Thyroid gland (tissue), 4 donors: Measurements from ENCODE around the gene ISG15. TPM values are rescaled to one million over a fixed set of nuclear protein-coding genes. Genes with fewer than 3 reads are reported as not detected.
"Not testable (repeated sequence)": the region's sequence is repeated elsewhere in the genome, so short reads cannot be mapped to it uniquely, and the experiment has no call there.

Experiments
- DNase-seq, 2 donors: peaks; one replicate each; pipeline ENCODE4 v3.0.0-alpha.2; 2019
- H3K27ac ChIP-seq, 3 donors: fragments of 200-600 bp; sonication (generic); 1 replicate in 2 of 3; 2 replicates in 1 of 3; pipeline ENCODE4 v1.5.1; 2016 to 2019; ENCODE audit warnings: mild to moderate bottlenecking in 1 of 3, moderate library complexity in 1 of 3
- H3K27me3 ChIP-seq: fragments of 200-600 bp; sonication (generic); one replicate; pipeline ENCODE4 v1.5.1; 2019
- H3K36me3 ChIP-seq, 2 donors: fragments of 200-600 bp; sonication (generic); one replicate each; pipeline ENCODE4 v1.5.1; 2016 to 2019
- H3K4me1 ChIP-seq, 2 donors: fragments of 200-600 bp; sonication (generic); one replicate each; pipeline ENCODE4 v1.5.1; 2017 to 2019
- H3K4me3 ChIP-seq, 3 donors: fragments of 200-600 bp; sonication (generic); replicated peaks in 1 of 3; 1 replicate in 2 of 3; 2 replicates in 1 of 3; pipeline ENCODE4 v1.5.1; 2016; ENCODE audit warnings: mild to moderate bottlenecking in 1 of 3
- H3K9me3 ChIP-seq: fragments of 200-600 bp; sonication (generic); one replicate; pipeline ENCODE4 v1.5.1; 2017
- POLR2A ChIP-seq, 2 donors: fragments of 450-650 bp; IDR thresholded peaks; one replicate each; pipeline ENCODE4 v1.6.1; 2017; ENCODE audit warnings: antibody characterized with exemption in 2 of 2, mild to moderate bottlenecking in 2 of 2, moderate library complexity in 1 of 2
- WGBS, 2 donors: methylation state at CpG; one replicate each; pipeline ENCODE4 v1.1.5; 2017; 5-methylcytosine and 5-hydroxymethylcytosine counted together
- intact Hi-C: fragments of 100-400 bp; cut with DNase I; formaldehyde crosslinking; loops from one replicate; pipeline ENCODE4 v1.15.1; 2023
- total RNA-seq, 4 donors: library from RNA; depleted of rRNA; stranded (reverse); fragments of >200 nt; gene quantifications; one replicate each; pipeline ENCODE4 v1.2.3, GENCODE V29; 2016
- TF ChIP-seq, protein P1 (sequence below), 6 experiments: fragments of 200-600 bp in 3 of 6; fragments of 450-650 bp in 3 of 6; sonication (generic) in 3 of 6; IDR thresholded peaks; one replicate each; pipeline ENCODE4 v1.5.1; 2016 to 2019; ENCODE audit warnings: antibody characterized with exemption in 6 of 6, mild to moderate bottlenecking in 2 of 6, inconsistent platforms in 1 of 6, moderate library complexity in 1 of 6

The ISG15 gene
- total RNA-seq, 4 donors from 2014 or later, result 18.5 to 57.5 (median 37.8) TPM

DNA sequence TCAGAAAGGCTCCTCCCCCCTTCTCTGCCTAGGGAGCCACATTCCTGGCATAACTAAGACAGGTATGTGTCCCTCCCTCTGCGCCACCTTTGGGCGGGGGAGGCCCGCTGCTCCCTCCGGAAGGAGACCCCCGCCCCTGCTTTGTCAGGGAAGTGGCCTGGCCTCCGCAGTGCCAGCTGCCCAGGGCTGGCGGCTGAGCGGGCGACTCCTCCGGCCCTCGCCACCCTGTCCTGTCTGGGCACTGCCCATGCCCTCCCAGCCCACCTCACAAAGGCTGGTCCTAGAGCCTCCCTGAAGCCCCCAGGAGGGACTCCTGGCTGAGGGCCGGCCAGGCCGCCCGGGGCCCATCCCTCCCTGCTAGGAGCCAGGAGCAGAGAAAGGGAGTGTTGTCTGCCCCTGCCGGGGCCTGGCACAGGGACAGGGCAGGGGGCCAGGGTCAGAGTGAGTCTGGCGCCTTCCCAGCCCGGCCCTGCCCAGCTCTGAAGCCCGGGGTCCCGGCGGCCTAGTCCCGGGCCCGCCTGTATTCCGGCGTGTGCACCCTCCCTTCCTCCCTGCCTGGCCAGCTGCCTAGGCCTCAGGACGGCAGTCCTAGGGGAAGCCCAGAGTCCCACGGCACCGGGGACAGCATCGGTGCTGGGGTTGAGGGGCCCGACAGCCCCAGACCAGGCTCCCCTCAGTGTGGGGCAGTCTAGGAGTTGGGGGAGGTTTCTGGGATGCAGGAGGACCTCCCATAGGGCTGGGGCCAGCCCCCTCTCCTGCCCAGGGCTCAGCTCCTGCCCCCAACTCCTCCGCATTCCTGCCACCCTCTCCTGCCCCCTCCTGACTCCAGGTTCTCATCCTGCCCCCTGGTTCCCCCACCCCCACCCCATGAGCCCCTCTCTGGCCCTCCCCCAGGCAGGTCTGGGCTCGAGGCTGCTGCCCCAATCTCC, 11.7 kb downstream of the ISG15 start:
- Histone ChIP-seq H3K4me3 (peak overlapping the region in 1 of 3 donors; percentile 41), H3K27me3 (no peaks in the 10 kb centered on the region), H3K27ac (peak overlapping the region; percentile 66 to 91 (median 84)), H3K9me3 (no peaks in the 10 kb centered on the region), H3K36me3 (no peaks in the 10 kb centered on the region), H3K4me1 (peaks cover 33 to 47% of the 10 kb centered on the region in 2 donors)
- peak; percentile 94 to 95 for DNase-seq
- WGBS, 2 donors, result 14 to 38% methylated on average over 8 to 12 of the region's 31 CpGs
- peak; percentile 61 to 71 for TF ChIP-seq POLR2A (IDR thresholded peaks at IDR 0.05)
- TF ChIP-seq, protein P1, sequence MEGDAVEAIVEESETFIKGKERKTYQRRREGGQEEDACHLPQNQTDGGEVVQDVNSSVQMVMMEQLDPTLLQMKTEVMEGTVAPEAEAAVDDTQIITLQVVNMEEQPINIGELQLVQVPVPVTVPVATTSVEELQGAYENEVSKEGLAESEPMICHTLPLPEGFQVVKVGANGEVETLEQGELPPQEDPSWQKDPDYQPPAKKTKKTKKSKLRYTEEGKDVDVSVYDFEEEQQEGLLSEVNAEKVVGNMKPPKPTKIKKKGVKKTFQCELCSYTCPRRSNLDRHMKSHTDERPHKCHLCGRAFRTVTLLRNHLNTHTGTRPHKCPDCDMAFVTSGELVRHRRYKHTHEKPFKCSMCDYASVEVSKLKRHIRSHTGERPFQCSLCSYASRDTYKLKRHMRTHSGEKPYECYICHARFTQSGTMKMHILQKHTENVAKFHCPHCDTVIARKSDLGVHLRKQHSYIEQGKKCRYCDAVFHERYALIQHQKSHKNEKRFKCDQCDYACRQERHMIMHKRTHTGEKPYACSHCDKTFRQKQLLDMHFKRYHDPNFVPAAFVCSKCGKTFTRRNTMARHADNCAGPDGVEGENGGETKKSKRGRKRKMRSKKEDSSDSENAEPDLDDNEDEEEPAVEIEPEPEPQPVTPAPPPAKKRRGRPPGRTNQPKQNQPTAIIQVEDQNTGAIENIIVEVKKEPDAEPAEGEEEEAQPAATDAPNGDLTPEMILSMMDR (IDR thresholded peaks at IDR 0.05), result peak in 1 of 6 experiments; percentile 3
- intact Hi-C loops, result no loop called here

- WGBS, 2 donors, result 82 to 91% methylated on average over 8 to 9 of the region's 10 CpGs
- no peaks in the 10 kb centered on the region for H3K9me3 ChIP-seq
- peaks cover 33 to 46% of the 10 kb centered on the region in 2 donors for H3K4me1 ChIP-seq
- no peak for DNase-seq
- TF ChIP-seq, protein P1 (IDR thresholded peaks at IDR 0.05), result no peak
- no peak for TF ChIP-seq POLR2A (IDR thresholded peaks at IDR 0.05)
- H3K36me3 ChIP-seq, result no peaks in the 10 kb centered on the region
- intact Hi-C loops, result no loop called here
- H3K27me3 ChIP-seq, result no peaks in the 10 kb centered on the region
- peak overlapping the region in 1 of 3 donors; percentile 91 for H3K27ac ChIP-seq
- no peak overlapping the region for H3K4me3 ChIP-seq
Observed at GRCh38 chr1:1025730-1026129, 12.4 kb downstream of the ISG15 start.

GRCh38 chr1:1026599-1027413, 13.5 kb downstream of the ISG15 start:
- 82 to 92% methylated on average over 5 to 6 of the region's 21 CpGs for WGBS, 2 donors
- Histone ChIP-seq H3K27me3 (no peaks in the 10 kb centered on the region), H3K9me3 (no peaks in the 10 kb centered on the region), H3K27ac (no peak overlapping the region), H3K36me3 (no peaks in the 10 kb centered on the region), H3K4me3 (no peak overlapping the region), H3K4me1 (peaks cover 25 to 35% of the 10 kb centered on the region in 2 donors)
- intact Hi-C loops, result no loop called here
- TF ChIP-seq, protein P1 (IDR thresholded peaks at IDR 0.05), result no peak
- no peak for TF ChIP-seq POLR2A (IDR thresholded peaks at IDR 0.05)
- no peak for DNase-seq

GRCh38 chr1:1027791-1028190, 14.5 kb downstream of the ISG15 start:
- Histone ChIP-seq H3K4me3 (no peak overlapping the region), H3K27me3 (no peaks in the 10 kb centered on the region), H3K27ac (no peak overlapping the region), H3K9me3 (no peaks in the 10 kb centered on the region), H3K4me1 (peaks cover 29 to 41% of the 10 kb centered on the region in 2 donors), H3K36me3 (no peaks in the 10 kb centered on the region)
- 71 to 89% methylated on average over 5 to 16 of the region's 17 CpGs for WGBS, 2 donors
- no peak for TF ChIP-seq POLR2A (IDR thresholded peaks at IDR 0.05)
- TF ChIP-seq, protein P1 (IDR thresholded peaks at IDR 0.05), result no peak
- intact Hi-C loops, result no loop called here
- DNase-seq, result no peak

- H3K9me3 ChIP-seq, H3K27me3 ChIP-seq, H3K27ac ChIP-seq, intact Hi-C loops, DNase-seq, H3K36me3 ChIP-seq, H3K4me3 ChIP-seq: not testable (repeated sequence)
- H3K4me1 ChIP-seq, result peaks cover 17 to 28% of the 10 kb centered on the region in 2 donors
- WGBS, 2 donors, result 94 to 100% methylated on average over 2 to 4 of the region's 7 CpGs
Observed at GRCh38 chr1:1030867-1031658, 17.8 kb downstream of the ISG15 start.
